ENCODE measurements around the gene RBBP5.
A peak's percentile ranks its signal among the peaks of the same experiment; 100 is the strongest.

The RBBP5 gene

DNA sequence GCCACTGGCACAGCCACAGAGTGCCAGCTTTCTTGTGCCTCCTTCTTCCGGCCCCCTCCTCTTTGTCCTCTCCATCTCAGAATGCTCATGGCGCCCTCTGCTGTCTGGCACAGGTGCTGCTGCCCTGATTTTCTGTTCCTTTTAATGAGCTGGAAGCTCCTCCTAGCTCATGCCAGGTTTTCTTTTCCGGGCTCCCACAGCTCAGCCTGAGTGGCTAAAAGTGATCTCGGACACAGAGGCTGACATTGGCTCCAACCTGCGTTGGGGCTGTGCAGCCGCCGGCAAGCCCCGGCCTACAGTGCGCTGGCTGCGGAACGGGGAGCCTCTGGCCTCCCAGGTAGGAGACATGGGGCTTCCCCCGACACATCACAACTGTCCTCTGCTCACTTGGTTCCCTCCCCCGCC is 60.1 kb downstream of the RBBP5 start:
- no peak overlapping the region for H3K4me3 ChIP-seq (replicated peaks; ENCODE audit: insufficient read depth, low read length)
- no peak overlapping the region for H3K27ac ChIP-seq (replicated peaks)
- TF ChIP-seq, protein P1, sequence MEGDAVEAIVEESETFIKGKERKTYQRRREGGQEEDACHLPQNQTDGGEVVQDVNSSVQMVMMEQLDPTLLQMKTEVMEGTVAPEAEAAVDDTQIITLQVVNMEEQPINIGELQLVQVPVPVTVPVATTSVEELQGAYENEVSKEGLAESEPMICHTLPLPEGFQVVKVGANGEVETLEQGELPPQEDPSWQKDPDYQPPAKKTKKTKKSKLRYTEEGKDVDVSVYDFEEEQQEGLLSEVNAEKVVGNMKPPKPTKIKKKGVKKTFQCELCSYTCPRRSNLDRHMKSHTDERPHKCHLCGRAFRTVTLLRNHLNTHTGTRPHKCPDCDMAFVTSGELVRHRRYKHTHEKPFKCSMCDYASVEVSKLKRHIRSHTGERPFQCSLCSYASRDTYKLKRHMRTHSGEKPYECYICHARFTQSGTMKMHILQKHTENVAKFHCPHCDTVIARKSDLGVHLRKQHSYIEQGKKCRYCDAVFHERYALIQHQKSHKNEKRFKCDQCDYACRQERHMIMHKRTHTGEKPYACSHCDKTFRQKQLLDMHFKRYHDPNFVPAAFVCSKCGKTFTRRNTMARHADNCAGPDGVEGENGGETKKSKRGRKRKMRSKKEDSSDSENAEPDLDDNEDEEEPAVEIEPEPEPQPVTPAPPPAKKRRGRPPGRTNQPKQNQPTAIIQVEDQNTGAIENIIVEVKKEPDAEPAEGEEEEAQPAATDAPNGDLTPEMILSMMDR (IDR thresholded peaks at IDR 0.05; ENCODE audit: insufficient read depth, low read length): peak; percentile 85
- no peak for TF ChIP-seq SPI1 (IDR thresholded peaks at IDR 0.05; ENCODE audit: borderline replicate concordance, low read depth)
- no peaks in the 10 kb centered on the region for H3K27me3 ChIP-seq (ENCODE audit: insufficient read depth, poor library complexity, severe bottlenecking)
- peak; percentile 24 to 75 for DNase-seq (ENCODE audit: low read depth in 1 of 2, low spot score in 1 of 2)

GRCh38 chr1:205061227-205061626 is 60.6 kb downstream of the RBBP5 start:
- H3K4me3 ChIP-seq (replicated peaks; ENCODE audit: insufficient read depth, low read length): no peak overlapping the region
- no peak overlapping the region for H3K27ac ChIP-seq (replicated peaks)
- H3K27me3 ChIP-seq (ENCODE audit: insufficient read depth, poor library complexity, severe bottlenecking): no peaks in the 10 kb centered on the region
- DNase-seq (ENCODE audit: low read depth in 1 of 2, low spot score in 1 of 2): no peak
- TF ChIP-seq REST (IDR thresholded peaks at IDR 0.05; ENCODE audit: insufficient replicate concordance, low read depth) (no peak), GABPA (IDR thresholded peaks at IDR 0.05; ENCODE audit: low read depth) (no peak), POLR2AphosphoS5 (IDR thresholded peaks at IDR 0.05; ENCODE audit: low read depth) (no peak), SPI1 (IDR thresholded peaks at IDR 0.05; ENCODE audit: borderline replicate concordance, low read depth) (no peak)
- TF ChIP-seq, protein P1 (IDR thresholded peaks at IDR 0.05; ENCODE audit: insufficient read depth, low read length): no peak

DNA sequence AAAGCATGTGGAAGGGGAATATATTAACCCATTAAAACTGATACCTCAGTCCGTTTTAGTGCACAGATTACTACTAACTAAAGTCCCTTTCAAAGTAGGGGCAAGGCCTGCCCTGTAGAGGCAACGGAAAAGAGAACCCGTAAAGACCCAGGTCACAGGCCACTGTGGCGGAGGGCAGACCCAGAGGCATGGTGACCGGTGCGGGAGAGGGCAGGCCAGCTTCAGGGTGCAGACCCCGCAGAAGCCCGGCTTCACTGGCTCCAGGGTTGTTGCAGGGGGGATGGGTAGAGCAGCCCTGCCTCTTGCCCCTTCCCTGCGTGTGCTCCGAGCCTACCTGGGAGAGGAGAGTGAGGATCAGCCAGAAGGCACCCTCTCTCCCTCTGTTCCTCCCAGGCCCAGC is 61.0 kb downstream of the RBBP5 start:
- no peaks in the 10 kb centered on the region for H3K27me3 ChIP-seq (ENCODE audit: insufficient read depth, poor library complexity, severe bottlenecking)
- DNase-seq (ENCODE audit: low read depth in 1 of 2, low spot score in 1 of 2): no peak
- no peak for TF ChIP-seq SPI1 (IDR thresholded peaks at IDR 0.05; ENCODE audit: borderline replicate concordance, low read depth)
- TF ChIP-seq POLR2AphosphoS5 (IDR thresholded peaks at IDR 0.05; ENCODE audit: low read depth): no peak
- no peak for TF ChIP-seq REST (IDR thresholded peaks at IDR 0.05; ENCODE audit: insufficient replicate concordance, low read depth)
- TF ChIP-seq, protein P1 (IDR thresholded peaks at IDR 0.05; ENCODE audit: insufficient read depth, low read length): no peak
- TF ChIP-seq GABPA (IDR thresholded peaks at IDR 0.05; ENCODE audit: low read depth): no peak
- H3K4me3 ChIP-seq (replicated peaks; ENCODE audit: insufficient read depth, low read length): no peak overlapping the region
- H3K27ac ChIP-seq (replicated peaks): no peak overlapping the region

- TF ChIP-seq REST (IDR thresholded peaks at IDR 0.05; ENCODE audit: insufficient replicate concordance, low read depth): no peak
- no peak for TF ChIP-seq POLR2AphosphoS5 (IDR thresholded peaks at IDR 0.05; ENCODE audit: low read depth)
- TF ChIP-seq SPI1 (IDR thresholded peaks at IDR 0.05; ENCODE audit: borderline replicate concordance, low read depth): no peak
- TF ChIP-seq, protein P1 (IDR thresholded peaks at IDR 0.05; ENCODE audit: insufficient read depth, low read length): no peak
- TF ChIP-seq GABPA (IDR thresholded peaks at IDR 0.05; ENCODE audit: low read depth): no peak
- Histone ChIP-seq H3K4me3 (replicated peaks; ENCODE audit: insufficient read depth, low read length) (no peak overlapping the region), H3K27ac (replicated peaks) (no peak overlapping the region), H3K27me3 (ENCODE audit: insufficient read depth, poor library complexity, severe bottlenecking) (no peaks in the 10 kb centered on the region)
- no peak for DNase-seq (ENCODE audit: low read depth in 1 of 2, low spot score in 1 of 2)
Observed at GRCh38 chr1:205059660-205060059, 62.1 kb downstream of the RBBP5 start.
